Thoracic aorta endothelial cell (primary cell): ENCODE data around the gene HPS6. TPM values are rescaled to one million over a fixed set of nuclear protein-coding genes. Genes with fewer than 3 reads are reported as not detected.

ENCODE experiments used
- small RNA-seq: library from RNA; depleted of rRNA; stranded (forward); fragments of <200 nt; gene quantifications from one replicate; pipeline ENCODE3, GENCODE V24; 2012
- total RNA-seq: library from RNA; depleted of rRNA; stranded (reverse); fragments of >200 nt; gene quantifications from 2 replicates; pipeline ENCODE4 v1.2.3, GENCODE V29; 2012

Gene HPS6
- total RNA-seq, result 24.2 and 33.4 TPM in 2 replicates

DNA sequence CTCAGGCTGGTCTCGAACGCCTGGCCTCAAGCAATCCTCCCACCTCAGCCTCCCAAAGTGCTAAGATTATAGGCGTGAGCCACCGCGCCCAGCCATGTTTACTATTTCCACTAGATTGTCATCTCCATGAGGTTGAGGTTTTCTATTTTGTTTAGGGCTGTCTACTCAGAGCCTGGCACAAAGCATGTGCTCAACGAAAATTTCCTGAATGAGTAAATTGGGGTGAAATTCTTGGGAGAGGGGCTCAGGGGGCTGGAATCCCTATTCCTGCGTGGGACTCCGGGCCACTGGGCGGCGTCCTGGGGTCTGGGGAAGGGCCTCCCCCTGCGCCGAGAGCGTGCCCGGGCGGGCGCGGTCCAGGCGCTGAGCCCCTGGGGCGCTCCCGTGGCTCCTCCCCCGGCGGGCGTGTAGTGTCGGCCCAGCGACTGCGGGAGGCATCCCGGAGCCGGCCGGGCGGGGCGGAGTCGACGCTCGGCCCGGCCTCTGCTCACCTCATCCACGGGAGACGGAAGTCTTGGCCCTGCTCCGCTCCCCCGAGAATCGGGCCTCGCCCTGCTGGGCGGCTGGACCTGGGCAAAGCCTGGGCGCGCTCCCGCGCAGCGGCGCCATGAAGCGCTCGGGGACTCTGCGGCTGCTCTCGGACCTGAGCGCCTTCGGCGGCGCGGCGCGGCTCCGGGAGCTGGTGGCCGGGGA, at the start of gene HPS6:
HPS6 (plus strand) TSS at position 482 of the 693 bp plus-strand sequence; CDS start at position 608, 126 bp downstream.

DNA sequence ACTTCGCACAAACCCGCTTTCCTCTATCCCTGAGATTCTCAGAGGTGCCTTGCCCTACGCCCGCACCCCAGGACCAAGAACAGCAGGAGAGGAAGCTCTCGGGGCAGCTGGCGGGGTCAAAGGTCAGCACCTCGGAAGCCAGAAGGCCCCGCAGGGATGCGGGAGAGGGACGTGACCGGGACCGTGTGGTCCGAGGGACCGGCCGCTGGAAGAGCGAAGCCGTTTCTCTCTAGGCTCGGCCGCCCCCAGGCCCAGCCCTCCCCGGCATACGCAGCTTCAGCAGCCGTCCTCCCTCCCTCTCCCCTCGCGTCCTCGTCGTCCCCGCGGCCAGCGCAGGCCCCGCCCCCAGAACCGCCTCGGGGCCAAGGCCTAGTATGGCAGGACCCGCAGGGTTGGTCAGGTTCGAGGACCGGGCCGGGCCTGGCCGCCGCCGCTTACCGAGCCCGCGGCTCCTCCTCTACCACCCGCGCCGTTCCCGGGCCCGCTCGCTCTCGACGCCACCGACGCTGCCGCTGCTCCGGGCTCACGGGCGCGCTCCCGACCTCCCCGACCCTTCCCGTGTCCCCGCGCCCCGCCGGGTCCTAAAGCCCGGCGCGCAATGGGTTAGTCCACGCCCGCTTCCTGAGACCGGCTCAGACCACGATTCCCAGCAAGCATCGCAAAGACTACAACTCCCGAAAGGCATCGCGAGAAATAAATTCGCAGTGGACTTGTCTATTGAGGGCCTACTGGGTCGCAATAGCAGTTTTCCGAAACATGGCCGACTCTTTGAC, 9.3 kb upstream of the HPS6 start, which contains the start of gene ARMH3:
ARMH3 (minus strand) TSS at position 527 of the 773 bp plus-strand sequence. CDS start 16,059 bp downstream, outside the sequence.

Small RNAs within 50 kb of the gene (small RNA-seq; reads per million reads assigned to genes)
- not detected for gene AL500527.1
- not detected for gene AL500527.2

Other genes with a start within 250 kb of the HPS6 start
- 140 and 184 TPM in 2 replicates for gene OGA, start 246.9 kb upstream of the HPS6 start, total RNA-seq
- gene KCNIP2, start 221.5 kb upstream of the HPS6 start, total RNA-seq, result 0.79 and 0.80 TPM in 2 replicates
- gene ARMH3, start 9.2 kb upstream of the HPS6 start, total RNA-seq, result 10.8 and 11.1 TPM in 2 replicates
- gene LDB1, start 55.0 kb downstream of the HPS6 start, total RNA-seq, result 41.7 and 57.3 TPM in 2 replicates
- 28.0 and 28.6 TPM in 2 replicates for gene PPRC1, start 67.7 kb downstream of the HPS6 start, total RNA-seq
- gene NOLC1, start 87.0 kb downstream of the HPS6 start, total RNA-seq, result 75.4 and 76.1 TPM in 2 replicates
- gene ELOVL3, start 160.9 kb downstream of the HPS6 start, total RNA-seq, result not detected in 2 replicates
- not detected in 2 replicates for gene PITX3, start 176.2 kb downstream of the HPS6 start, total RNA-seq
- 54.9 and 55.9 TPM in 2 replicates for gene GBF1, start 180.2 kb downstream of the HPS6 start, total RNA-seq